ENCODE measurements around the gene ZBED6. TPM values are rescaled to one million over a fixed set of nuclear protein-coding genes. Genes with fewer than 3 reads are reported as not detected.

ZBED6 gene
- total RNA-seq, 1 experiment from 2014 or later: 13.4 TPM

DNA sequence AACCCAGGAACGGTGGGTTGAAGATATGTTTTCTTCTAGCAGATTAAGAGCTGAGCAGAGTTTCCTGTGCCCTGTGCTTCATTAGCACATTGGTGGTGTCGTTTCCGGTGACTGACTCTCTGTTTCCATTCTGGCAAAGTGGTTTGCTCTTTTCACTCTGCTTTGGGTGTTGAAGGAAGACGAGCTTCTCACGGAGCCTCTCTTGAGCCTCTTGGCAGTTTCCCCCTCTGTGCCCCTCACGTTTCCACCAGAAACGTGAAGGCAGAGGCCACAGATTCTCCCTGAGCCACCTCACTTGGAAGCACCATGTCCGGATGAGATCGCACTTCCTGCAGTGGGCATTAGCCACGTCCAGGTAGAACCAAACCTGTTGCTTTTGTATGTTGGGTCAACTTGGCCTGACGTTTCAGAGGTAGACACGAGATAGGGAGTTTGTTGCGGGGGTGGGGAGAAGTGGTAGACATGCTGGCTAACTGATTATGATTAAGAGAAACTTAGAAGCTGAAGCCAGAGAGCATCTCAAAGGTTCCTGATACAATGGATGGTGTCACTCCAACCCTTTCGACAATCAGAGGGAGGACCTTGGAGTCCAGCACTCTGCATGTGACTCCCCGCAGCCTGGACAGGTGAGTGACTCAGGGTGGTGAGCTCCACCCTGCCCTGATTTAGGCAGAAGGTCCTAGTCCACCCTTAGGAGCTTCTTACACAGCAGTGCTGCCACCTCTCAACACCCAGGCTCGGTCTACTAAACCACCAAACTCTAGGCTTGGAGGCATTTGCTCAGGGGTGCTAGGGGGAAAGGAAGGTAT is 30.2 kb upstream of the ZBED6 start, which contains the start of gene LAX1:
LAX1 (plus strand) TSS at position 155 of the 809 bp plus-strand sequence; CDS start at position 538, 383 bp downstream.
- DNase-seq (ENCODE audit: low spot score) (no peak), ATAC-seq (no peak)
- Mint-ChIP-seq H3K27me3 (ENCODE audit: low read depth) (no peaks in the 10 kb centered on the region), H3K27ac (no peak within 1 kb of the TSS; the same call in 1 of the 2 replicates), H3K4me3 (no peak within 1 kb of the TSS), H3K36me3 (no peaks in the 10 kb centered on the region), H3K9me3 (no peaks in the 10 kb centered on the region), H3K4me1 (no peaks in the 10 kb centered on the region; the same call in 1 of the 2 replicates)
- ChIA-PET CTCF (interaction anchor here (2.3 kb wide), 1 partner anchor 498 kb away, joined by 5 read pairs; no protein-coding TSS in a partner anchor), POLR2A (interaction anchor here (0.6 kb wide), 1 partner anchor 76 kb away, joined by 3 read pairs; no protein-coding TSS in a partner anchor)
- TF ChIP-seq ESRRA (CRISPR knock-in tag; IDR thresholded peaks at IDR 0.05; ENCODE audit: borderline replicate concordance) (no peak), TCF7 (CRISPR knock-in tag; IDR thresholded peaks at IDR 0.05; ENCODE audit: low read depth) (no peak), RELA (CRISPR knock-in tag; IDR thresholded peaks at IDR 0.05; ENCODE audit: borderline replicate concordance) (no peak), SMAD3 (CRISPR knock-in tag; IDR thresholded peaks at IDR 0.05; ENCODE audit: borderline replicate concordance) (no peak), FOXP1 (CRISPR knock-in tag; IDR thresholded peaks at IDR 0.05; ENCODE audit: borderline replicate concordance) (no peak), ATF1 (CRISPR knock-in tag; IDR thresholded peaks at IDR 0.05) (no peak), ZBTB43 (CRISPR knock-in tag; IDR thresholded peaks at IDR 0.05) (no peak), FOXJ3 (CRISPR knock-in tag; IDR thresholded peaks at IDR 0.05; ENCODE audit: borderline replicate concordance) (no peak), ZNF671 (CRISPR knock-in tag; IDR thresholded peaks at IDR 0.05) (no peak), ZNF512 (CRISPR knock-in tag; IDR thresholded peaks at IDR 0.05; ENCODE audit: borderline replicate concordance) (no peak), NFE2L1 (CRISPR knock-in tag; IDR thresholded peaks at IDR 0.05) (no peak)
- TF ChIP-seq, protein P1, sequence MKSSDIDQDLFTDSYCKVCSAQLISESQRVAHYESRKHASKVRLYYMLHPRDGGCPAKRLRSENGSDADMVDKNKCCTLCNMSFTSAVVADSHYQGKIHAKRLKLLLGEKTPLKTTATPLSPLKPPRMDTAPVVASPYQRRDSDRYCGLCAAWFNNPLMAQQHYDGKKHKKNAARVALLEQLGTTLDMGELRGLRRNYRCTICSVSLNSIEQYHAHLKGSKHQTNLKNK (CRISPR knock-in tag; IDR thresholded peaks at IDR 0.05): no peak
- TF ChIP-seq, protein P2, sequence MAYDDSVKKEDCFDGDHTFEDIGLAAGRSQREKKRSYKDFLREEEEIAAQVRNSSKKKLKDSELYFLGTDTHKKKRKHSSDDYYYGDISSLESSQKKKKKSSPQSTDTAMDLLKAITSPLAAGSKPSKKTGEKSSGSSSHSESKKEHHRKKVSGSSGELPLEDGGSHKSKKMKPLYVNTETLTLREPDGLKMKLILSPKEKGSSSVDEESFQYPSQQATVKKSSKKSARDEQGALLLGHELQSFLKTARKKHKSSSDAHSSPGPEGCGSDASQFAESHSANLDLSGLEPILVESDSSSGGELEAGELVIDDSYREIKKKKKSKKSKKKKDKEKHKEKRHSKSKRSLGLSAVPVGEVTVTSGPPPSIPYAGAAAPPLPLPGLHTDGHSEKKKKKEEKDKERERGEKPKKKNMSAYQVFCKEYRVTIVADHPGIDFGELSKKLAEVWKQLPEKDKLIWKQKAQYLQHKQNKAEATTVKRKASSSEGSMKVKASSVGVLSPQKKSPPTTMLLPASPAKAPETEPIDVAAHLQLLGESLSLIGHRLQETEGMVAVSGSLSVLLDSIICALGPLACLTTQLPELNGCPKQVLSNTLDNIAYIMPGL (CRISPR knock-in tag; IDR thresholded peaks at IDR 0.05): no peak

GRCh38 chr1:203768256-203768655 is 27.2 kb upstream of the ZBED6 start:
- ChIA-PET POLR2A (no interaction called here), CTCF (no interaction called here)
- Mint-ChIP-seq H3K27ac (no peak overlapping the region), H3K4me1 (peaks cover 9% of the 10 kb centered on the region), H3K36me3 (no peaks in the 10 kb centered on the region), H3K4me3 (no peak overlapping the region), H3K9me3 (no peaks in the 10 kb centered on the region), H3K27me3 (ENCODE audit: low read depth) (no peaks in the 10 kb centered on the region)
- TF ChIP-seq ZNF512 (CRISPR knock-in tag; IDR thresholded peaks at IDR 0.05; ENCODE audit: borderline replicate concordance): no peak
- no peak for TF ChIP-seq HMGA2 (CRISPR knock-in tag; IDR thresholded peaks at IDR 0.05)
- no peak for TF ChIP-seq SMAD3 (CRISPR knock-in tag; IDR thresholded peaks at IDR 0.05; ENCODE audit: borderline replicate concordance)
- TF ChIP-seq RELA (CRISPR knock-in tag; IDR thresholded peaks at IDR 0.05; ENCODE audit: borderline replicate concordance): no peak
- TF ChIP-seq, protein P3, sequence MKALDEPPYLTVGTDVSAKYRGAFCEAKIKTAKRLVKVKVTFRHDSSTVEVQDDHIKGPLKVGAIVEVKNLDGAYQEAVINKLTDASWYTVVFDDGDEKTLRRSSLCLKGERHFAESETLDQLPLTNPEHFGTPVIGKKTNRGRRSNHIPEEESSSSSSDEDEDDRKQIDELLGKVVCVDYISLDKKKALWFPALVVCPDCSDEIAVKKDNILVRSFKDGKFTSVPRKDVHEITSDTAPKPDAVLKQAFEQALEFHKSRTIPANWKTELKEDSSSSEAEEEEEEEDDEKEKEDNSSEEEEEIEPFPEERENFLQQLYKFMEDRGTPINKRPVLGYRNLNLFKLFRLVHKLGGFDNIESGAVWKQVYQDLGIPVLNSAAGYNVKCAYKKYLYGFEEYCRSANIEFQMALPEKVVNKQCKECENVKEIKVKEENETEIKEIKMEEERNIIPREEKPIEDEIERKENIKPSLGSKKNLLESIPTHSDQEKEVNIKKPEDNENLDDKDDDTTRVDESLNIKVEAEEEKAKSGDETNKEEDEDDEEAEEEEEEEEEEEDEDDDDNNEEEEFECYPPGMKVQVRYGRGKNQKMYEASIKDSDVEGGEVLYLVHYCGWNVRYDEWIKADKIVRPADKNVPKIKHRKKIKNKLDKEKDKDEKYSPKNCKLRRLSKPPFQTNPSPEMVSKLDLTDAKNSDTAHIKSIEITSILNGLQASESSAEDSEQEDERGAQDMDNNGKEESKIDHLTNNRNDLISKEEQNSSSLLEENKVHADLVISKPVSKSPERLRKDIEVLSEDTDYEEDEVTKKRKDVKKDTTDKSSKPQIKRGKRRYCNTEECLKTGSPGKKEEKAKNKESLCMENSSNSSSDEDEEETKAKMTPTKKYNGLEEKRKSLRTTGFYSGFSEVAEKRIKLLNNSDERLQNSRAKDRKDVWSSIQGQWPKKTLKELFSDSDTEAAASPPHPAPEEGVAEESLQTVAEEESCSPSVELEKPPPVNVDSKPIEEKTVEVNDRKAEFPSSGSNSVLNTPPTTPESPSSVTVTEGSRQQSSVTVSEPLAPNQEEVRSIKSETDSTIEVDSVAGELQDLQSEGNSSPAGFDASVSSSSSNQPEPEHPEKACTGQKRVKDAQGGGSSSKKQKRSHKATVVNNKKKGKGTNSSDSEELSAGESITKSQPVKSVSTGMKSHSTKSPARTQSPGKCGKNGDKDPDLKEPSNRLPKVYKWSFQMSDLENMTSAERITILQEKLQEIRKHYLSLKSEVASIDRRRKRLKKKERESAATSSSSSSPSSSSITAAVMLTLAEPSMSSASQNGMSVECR (CRISPR knock-in tag; IDR thresholded peaks at IDR 0.05; ENCODE audit: borderline replicate concordance): no peak
- no peak for TF ChIP-seq ELF4 (CRISPR knock-in tag; IDR thresholded peaks at IDR 0.05; ENCODE audit: low read depth)
- TF ChIP-seq SOX15 (CRISPR knock-in tag; IDR thresholded peaks at IDR 0.05): no peak
- no peak for TF ChIP-seq ZBTB43 (CRISPR knock-in tag; IDR thresholded peaks at IDR 0.05)
- TF ChIP-seq ZNF232 (CRISPR knock-in tag; IDR thresholded peaks at IDR 0.05): no peak
- no peak for TF ChIP-seq FOXJ3 (CRISPR knock-in tag; IDR thresholded peaks at IDR 0.05; ENCODE audit: borderline replicate concordance)
- TF ChIP-seq NFE2L1 (CRISPR knock-in tag; IDR thresholded peaks at IDR 0.05): no peak
- TF ChIP-seq ZNF121 (CRISPR knock-in tag; IDR thresholded peaks at IDR 0.05): no peak
- DNase-seq (ENCODE audit: low spot score): no peak
- ATAC-seq: no peak

Data from WTC11 (cell line).